Prostate gland (tissue), 2 donors: ENCODE data around the gene S100A12.

ENCODE experiments used
- POLR2A ChIP-seq: fragments of 450-650 bp; IDR thresholded peaks from one replicate; pipeline ENCODE4 v1.6.1; 2016; ENCODE audit warnings: antibody characterized with exemption, mild to moderate bottlenecking
- TF ChIP-seq, protein P1 (sequence below), 4 experiments: fragments of 200-600 bp in 2 of 4; fragments of 450-650 bp in 2 of 4; sonication (generic) in 2 of 4; IDR thresholded peaks; 1 replicate in 3 of 4; 2 replicates in 1 of 4; pipeline ENCODE4 v1.5.1; 2016 to 2019; ENCODE audit warnings: antibody characterized with exemption in 4 of 4, mild to moderate bottlenecking in 2 of 4, moderate library complexity in 2 of 4

DNA sequence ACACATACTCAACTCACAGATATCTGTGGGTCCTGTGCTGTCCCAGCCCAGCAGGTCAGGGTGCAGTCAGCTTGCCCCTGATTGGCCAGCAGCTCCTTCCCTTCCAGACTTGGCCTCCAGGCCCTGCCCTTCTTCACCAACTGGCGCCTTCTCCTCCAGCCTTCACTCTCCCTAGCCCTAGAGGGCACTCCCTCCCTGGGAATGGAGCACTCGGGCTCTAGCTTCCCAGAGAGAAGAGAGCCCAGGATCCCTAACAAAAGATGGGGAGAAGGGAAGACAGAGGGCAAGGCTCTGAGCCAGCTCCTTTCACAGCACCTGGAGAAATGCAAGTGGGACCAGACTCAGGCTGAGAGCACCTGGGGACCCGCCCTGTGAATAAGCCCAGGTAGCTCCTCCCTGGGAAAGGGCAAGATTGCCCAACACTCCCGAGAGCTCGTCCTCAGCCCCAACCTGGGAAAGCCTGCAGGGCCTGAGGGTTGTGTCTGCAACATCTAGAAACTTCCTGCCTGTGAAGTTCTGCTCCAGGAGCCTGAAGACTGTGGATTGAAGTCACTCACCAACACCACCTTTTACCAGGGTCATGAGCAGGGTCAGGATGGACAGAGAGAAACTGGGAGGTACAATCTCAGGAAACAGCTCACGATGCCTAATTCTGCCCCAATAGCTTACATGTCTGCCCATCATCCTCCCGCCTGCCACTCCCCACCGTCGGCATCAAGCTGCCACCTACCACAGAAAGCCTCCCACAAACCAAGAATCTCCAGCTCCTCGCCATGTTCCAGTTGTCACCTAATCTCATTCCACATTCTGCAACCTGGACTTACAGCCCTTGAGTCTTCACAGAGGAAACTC, 26.7 kb downstream of the S100A12 start, which contains the start of gene PGLYRP4:
- TF ChIP-seq, protein P1, sequence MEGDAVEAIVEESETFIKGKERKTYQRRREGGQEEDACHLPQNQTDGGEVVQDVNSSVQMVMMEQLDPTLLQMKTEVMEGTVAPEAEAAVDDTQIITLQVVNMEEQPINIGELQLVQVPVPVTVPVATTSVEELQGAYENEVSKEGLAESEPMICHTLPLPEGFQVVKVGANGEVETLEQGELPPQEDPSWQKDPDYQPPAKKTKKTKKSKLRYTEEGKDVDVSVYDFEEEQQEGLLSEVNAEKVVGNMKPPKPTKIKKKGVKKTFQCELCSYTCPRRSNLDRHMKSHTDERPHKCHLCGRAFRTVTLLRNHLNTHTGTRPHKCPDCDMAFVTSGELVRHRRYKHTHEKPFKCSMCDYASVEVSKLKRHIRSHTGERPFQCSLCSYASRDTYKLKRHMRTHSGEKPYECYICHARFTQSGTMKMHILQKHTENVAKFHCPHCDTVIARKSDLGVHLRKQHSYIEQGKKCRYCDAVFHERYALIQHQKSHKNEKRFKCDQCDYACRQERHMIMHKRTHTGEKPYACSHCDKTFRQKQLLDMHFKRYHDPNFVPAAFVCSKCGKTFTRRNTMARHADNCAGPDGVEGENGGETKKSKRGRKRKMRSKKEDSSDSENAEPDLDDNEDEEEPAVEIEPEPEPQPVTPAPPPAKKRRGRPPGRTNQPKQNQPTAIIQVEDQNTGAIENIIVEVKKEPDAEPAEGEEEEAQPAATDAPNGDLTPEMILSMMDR (IDR thresholded peaks at IDR 0.05) = no peak
- TF ChIP-seq POLR2A = no peak
